Right ventricle myocardium inferior (tissue), 1 donor: ENCODE results near the gene HIPK3. TPM values are rescaled to one million over a fixed set of nuclear protein-coding genes. Genes with fewer than 3 reads are reported as not detected.

Source experiments
- total RNA-seq: library from RNA; stranded (reverse); fragmentation: NEBNext Ultra II Directional; extraction: Animal tissue kit (Norgen Biotek cat#: 25700); gene quantifications from one replicate; pipeline ENCODE4 v1.2.1, GENCODE V29; 2021
- donor health status: DM: no; HTN: yes; CAD: no; lungs with severe emphysema.

Gene HIPK3
- total RNA-seq, 1 donor from 2014 or later: 285 TPM

Other genes with a start within 250 kb of the HIPK3 start
- 0.49 TPM for gene DEPDC7, start 241.5 kb upstream of the HIPK3 start, total RNA-seq
- 6.4 TPM for gene TCP11L1, start 217.8 kb upstream of the HIPK3 start, total RNA-seq
- 12.6 TPM for gene CSTF3, start 95.9 kb upstream of the HIPK3 start, total RNA-seq
- 0.08 TPM for gene KIAA1549L, start 118.7 kb downstream of the HIPK3 start, total RNA-seq